Stimulated activated CD8-positive, alpha-beta memory T cell treated with anti-CD3 and anti-CD28 coated beads, Interleukin-15, amount 100 ng/mL, for 4 hours (primary cell): ENCODE data around the gene STXBP4.

Experiments used
- DNase-seq, 2 donors: peaks; one replicate each; pipeline ENCODE4 v3.0.0-alpha.2; 2020; ENCODE audit warnings: low read depth in 2 of 2

The STXBP4 gene

DNA sequence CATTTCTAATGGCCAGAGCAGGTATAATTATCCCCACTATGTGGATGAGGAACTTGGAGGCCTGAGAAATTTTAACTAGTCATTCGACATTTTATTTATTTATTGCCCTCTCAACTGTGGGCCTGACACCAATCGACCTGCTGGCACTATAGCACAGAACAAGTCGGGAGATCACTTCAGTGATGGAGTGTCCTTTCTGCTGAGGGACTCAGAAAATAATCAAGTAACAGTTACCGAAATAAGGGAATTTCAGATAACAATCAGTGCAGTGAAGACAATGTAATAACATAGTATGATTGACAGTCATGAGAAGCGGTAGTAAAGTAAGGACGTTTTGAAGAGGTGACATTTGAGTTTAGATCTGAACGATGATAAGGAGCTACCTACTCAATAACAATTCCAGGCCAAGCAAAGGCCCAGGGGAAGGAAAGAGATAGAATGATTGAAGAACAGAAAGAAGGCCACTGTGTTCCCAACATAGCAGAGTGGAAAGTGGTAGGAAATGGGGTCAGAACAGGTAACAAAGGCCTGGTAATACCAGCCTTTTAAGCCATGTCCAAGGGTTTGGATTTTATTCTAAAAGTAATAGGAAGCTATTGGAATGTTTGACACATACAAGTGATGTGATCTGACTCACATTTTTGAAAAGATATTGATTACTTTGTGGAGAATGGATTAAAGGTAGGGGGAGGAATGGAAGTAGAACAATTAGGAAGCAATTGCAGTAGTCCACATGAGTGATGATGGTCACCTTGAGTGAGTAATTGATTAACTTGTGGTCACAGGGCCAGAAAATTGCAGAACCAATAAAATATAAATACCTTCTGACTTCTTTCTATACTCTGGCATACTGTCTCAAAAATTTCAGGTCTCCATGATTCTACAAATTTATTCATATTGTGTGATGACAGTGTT is 1.4 kb downstream of the STXBP4 start:
- DNase-seq, result no peak

GRCh38 chr17:54971147-54971546 is 2.6 kb downstream of the STXBP4 start:
- no peak for DNase-seq

DNA sequence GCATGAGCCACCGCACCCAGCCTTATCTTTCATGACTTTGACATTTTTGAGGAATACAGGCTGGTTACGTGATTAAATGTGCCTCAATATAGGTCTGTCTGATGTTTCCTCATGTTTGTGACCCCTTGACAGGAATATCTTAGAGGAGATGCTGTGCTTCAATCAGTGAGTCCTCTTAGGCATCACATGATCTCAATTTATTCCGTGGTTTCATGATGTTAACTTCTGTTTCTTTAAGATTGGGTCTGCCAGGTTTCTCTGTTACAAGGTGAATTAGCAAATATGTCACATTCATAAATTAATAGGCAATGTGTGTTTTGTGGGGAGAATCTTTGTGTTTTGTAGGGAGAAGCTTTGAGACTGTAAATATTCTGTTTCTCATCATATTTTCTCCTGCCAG is 3.3 kb downstream of the STXBP4 start:
- DNase-seq, result no peak

DNA sequence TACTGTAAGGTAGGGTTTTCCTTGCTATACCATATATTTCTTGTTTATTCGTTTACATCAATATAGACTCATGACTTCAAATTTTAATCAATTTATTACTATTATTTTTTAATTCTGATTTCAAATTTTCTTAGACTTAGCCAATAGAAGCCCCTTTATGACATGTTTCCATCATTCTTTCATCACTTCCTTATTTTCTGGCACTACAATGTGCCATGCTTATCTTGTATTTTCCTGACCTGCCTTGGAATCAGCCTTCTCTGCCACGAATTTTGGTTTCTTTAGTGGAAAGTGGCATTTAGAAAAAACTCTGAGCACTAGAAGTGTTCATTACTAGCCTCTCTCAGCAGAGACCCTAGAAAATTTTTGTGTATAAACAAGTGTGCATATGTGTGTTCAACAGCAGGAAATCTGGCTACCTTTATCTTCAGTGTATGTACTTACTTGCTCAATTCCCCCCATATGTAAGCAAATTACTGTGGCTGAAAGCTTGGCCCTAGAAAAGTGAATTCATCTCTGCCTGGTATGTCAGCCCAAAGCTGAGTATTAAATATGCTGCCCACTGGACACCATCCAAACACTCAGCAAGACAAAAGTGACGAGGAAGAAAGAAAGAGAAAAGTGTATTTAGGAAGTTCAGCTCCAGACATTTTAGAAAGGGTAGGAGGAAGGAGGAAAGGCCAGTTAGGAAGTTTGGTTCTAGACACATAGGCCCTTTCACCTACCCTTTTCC is 4.0 kb downstream of the STXBP4 start:
- no peak for DNase-seq

DNA sequence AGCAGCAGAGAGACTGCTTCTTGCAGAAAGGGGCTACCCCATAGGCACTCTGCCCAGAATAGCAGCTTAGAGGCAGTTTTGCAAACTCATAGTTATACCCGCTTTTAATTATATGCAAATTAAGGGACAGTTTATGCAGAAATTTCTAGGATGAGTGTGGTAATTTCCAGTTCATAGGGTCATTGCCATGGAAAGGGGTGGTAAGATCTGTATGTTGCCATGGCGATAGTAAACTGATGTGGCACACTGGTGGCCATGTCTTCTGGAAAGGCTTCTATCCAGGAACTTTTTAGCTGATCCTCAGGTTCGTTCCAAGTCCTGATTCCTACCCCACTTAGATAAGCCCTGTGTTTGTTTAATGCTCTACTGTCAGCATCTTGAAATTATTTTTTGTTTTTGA is 6.2 kb downstream of the STXBP4 start:
- no peak for DNase-seq

DNA sequence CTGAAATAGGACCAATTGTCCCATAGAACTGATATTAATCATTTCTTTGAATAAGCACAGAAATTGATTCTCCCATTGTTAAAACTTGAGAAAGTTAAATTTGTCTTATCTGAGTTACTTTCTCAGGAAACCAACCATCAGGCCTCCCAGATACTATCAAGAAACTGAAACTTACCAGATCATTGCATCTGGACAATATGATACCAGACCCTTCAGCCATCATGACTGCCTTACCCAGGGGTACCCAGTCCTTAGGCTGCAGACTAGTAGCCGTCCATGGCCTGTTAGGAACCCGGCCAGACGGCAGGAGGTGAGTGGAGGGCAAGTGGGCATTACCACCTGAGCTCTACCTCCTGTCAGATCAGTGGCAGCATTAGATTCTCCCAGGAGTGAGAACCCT is 7.8 kb downstream of the STXBP4 start:
- DNase-seq, result no peak

DNA sequence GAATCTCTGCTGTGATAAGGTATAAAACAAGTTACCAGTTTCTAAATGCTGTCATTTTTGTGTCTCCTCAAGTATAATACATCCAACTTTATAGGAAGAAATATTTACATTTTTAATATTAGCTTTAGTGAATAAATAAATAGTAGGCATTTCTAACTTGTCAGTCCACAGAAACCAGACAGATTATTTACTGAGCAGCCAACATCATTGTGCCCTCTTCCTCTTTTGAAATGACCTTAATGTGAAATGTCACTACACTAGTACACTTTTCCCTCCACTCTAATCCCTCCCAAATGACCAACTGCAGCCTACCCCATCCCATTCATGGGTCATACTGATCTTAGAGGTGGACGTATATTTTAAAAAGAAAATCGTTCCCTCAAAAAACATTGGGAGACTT is 9.2 kb downstream of the STXBP4 start:
- no peak for DNase-seq

- no peak for DNase-seq
Observed at GRCh38 chr17:54979657-54980056, 11.1 kb downstream of the STXBP4 start.

GRCh38 chr17:54980375-54980774 is 11.8 kb downstream of the STXBP4 start:
- no peak for DNase-seq

DNA sequence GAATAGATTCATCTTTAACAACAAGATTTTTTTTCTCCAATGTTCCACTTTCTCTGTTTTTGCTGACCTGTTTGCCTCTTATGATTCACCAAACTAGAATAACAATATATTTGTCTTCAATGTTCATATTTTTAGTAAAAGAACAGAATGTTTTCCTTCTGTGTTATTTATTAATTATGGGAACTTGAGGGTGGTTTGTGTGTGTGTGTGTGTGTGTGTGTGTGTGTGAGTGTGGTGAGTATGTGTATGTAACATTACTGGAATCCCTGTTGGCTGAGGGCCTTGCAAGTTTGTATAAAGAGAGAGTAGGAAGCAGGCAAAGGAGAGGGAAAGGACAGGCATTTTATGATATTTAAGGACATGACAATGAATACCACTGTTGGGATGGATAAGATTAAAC is 13.8 kb downstream of the STXBP4 start:
- DNase-seq, result no peak

GRCh38 chr17:54983260-54983659 is 14.7 kb downstream of the STXBP4 start:
- DNase-seq, result no peak

- no peak for DNase-seq
Observed at GRCh38 chr17:54985476-54985875, 16.9 kb downstream of the STXBP4 start.

- DNase-seq, result no peak
Observed at GRCh38 chr17:54990118-54990517, 21.6 kb downstream of the STXBP4 start.

DNA sequence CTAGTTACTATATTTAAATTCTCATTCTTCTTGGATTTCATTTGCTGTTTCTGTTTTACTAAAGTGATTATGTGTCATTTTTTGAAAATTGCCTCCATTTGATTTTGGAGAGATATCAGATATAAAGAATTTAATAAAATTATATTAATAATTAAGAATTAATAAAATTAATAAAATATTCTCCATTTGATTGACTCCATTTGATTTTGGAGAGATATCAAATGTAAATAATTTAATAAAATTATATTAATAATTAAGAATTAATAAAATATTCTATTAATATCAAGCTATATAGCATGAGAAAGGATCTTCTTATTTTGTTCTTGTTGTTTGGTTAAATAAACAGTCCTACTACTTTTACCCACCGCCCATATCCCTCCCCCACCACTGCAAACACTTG is 23.0 kb downstream of the STXBP4 start:
- DNase-seq, result no peak

DNA sequence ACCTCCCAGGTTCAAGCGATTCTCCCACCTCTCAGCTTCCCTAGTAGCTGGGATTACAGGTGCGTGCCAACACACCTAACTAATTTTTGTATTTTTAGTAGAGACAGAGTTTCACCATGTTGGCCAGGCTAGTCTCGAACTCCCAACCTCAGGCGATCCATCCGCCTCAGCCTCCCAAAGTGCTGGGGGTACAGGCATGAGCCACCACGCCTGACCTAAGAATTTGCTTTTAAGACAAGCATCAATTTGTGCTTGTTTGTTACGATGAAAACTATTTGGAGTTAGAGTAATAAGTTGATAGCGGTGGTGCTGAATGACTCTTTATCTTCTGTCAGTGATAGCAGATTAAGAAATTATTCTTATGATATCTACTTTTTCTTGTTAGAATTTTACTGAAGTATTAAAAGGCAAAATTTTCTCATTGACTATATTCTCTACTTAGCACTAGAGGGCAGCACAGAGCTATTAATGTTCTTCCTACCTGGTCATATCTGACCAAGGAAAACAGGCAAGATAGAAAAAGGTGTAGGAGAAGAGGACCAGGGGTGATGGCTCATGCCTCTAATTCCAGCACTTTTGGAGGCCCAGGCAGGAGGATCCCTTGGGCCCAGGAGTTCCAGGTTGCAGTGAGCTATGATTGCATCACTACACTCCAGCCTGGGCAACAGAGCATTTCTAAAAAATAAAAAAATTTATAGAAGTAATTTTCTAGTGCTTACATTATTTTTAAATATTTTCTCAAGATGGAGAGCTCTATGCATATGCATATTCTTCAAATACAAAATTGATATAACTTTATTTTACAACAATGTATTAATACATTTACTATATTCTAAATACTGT is 24.5 kb downstream of the STXBP4 start:
- no peak for DNase-seq

DNA sequence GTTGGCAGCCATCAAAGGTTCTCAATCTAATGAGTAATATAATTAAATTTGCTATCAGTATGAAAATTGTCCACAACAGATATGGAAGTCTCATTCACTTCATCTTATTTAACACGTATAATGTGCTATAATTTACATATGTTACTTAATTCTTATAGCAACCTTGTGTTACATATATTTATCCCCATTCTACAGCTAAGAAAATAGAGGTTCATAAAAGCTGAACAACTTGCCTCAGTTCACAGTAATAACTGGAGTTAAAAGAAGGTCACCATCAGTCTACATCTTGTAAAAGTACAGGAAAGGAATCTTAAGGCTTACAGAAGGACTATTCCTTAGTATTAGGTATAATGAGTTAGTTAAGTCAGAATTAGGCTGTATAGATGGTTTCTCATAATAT is 27.9 kb downstream of the STXBP4 start:
- no peak for DNase-seq

- no peak for DNase-seq
Observed at GRCh38 chr17:55002458-55002857, 33.9 kb downstream of the STXBP4 start.

- no peak for DNase-seq
Observed at GRCh38 chr17:55004484-55004883, 35.9 kb downstream of the STXBP4 start.

DNA sequence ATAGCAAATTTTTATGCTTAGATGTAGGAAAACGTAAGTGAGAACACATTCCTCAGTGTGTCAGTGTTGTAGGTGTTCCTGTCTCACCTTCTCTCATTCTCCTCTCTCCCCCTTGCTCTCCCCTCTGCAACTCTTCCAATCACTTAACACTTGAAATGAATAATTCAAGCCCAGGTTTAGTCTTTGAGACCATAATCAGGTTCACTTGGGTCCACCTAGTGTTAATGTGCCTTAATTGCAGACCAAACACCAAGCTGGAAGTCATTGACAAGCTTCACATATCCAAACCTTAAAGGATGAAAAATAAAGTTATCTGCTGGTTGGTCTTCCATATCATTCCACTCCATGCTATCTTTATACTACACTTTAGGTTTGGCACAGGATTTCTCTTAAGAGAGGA is 37.0 kb downstream of the STXBP4 start:
- no peak for DNase-seq

- DNase-seq, result no peak
Observed at GRCh38 chr17:55023626-55024025, 55.1 kb downstream of the STXBP4 start.

DNA sequence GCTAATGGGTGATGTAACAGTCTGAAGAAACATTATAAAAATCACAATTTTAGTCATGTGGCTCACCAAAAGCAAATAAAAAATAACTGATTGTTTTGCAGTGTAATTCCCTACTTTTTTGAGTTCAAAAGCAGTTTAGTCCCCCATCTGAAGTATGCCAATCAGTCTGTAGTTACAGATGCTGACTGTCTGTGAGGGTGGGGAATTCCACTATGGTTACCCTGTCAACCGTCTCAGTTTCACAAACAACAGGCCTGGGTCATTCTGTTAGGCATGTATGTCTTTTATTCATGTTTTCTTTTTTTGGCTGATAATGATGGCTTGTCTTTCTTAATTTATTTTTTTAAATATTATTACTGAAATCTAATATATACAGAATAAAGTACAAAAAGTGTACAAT is 69.3 kb downstream of the STXBP4 start:
- no peak for DNase-seq

GRCh38 chr17:55038291-55038690 is 69.7 kb downstream of the STXBP4 start:
- no peak for DNase-seq
